GM19035 (cell line): ENCODE measurements around the gene DGCR6.
"Not testable (repeated sequence)": the region's sequence is repeated elsewhere in the genome, so short reads cannot be mapped to it uniquely, and the experiment has no call there.

Experiments
- ATAC-seq: cut with Tn5 transposase; IDR thresholded peaks from one replicate; pipeline ENCODE4 v1.9.1; 2021; ENCODE audit not compliant: unreplicated experiment

The DGCR6 gene

DNA sequence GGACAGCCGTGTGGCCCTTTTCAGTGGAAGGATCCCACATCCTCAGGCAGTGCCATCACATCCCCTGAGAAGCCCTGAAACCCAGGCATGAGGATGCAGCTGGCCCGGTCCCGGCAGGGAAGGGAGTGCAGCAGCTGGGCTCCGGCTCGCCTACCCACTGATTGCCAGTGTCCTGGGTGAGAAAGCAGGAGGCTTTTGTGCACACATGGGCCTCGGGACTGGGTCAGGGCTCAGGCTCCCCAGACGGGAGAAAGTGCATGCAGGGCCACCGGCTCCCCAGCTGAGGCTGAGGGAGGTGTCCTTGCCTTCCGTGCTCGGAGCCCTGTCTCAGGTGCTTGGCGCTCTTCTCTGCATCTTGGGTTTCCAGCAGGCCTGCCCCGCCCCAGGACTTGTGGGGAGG is 53.6 kb downstream of the DGCR6 start:
- ATAC-seq, result not testable (repeated sequence)

GRCh38 chr22:18960166-18960820 is 54.2 kb downstream of the DGCR6 start:
- not testable (repeated sequence) for ATAC-seq

GRCh38 chr22:18961201-18961600 is 55.1 kb downstream of the DGCR6 start:
- ATAC-seq, result not testable (repeated sequence)
